Esophagus muscularis mucosa (tissue), 3 donors: ENCODE data around the gene IGSF21.

Experiments used
- EP300 ChIP-seq: sonication (generic); formaldehyde crosslinking; IDR thresholded peaks from one replicate; pipeline ENCODE4 v1.6.1; 2017; ENCODE audit warnings: antibody characterized with exemption
- POLR2AphosphoS5 ChIP-seq, 2 donors: sonication (generic); formaldehyde crosslinking; IDR thresholded peaks; one replicate each; pipeline ENCODE4 v1.6.1; 2017; ENCODE audit warnings: antibody characterized with exemption in 2 of 2

DNA sequence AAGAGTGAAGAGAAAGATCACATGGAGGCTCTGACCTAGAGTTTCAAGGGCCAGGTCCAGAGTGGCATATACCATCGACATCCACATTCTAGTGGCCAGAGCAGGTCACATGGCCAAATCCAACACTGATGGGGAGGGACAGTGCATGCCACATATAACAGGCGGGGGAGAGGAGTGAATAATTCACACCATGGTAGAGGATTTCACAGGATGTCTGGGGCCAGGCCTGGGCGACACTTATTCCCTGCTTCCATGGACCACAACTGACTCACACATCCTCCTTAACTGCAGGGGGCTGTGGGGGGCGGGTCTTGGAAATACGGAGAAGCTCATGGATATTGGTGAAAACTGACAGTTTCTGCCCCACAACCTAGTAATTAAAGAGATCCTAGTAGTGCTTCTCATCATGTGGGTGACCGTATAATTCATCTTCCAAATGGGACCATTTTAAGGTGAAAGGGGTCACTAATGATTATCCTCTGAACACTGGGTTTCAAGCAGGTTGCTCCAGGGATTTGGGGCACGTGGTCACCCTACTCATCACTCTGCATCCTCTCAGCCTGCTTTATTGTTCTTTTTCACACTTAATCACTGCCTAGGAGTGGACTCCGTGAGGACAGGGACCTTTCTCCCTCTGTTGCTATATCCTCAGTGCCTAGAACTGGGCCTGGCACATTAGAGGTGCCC is 44.0 kb downstream of the IGSF21 start:
- TF ChIP-seq POLR2AphosphoS5 (IDR thresholded peaks at IDR 0.05) (no peak), EP300 (no peak)
